ENCODE results near the gene ARPP21.

- no peak for TF ChIP-seq ZFP30 (CRISPR knock-in tag; IDR thresholded peaks at IDR 0.05)
- TF ChIP-seq CREB5 (CRISPR knock-in tag; IDR thresholded peaks at IDR 0.05; ENCODE audit: low read depth) = no peak
- TF ChIP-seq ZC3H10 (CRISPR knock-in tag; IDR thresholded peaks at IDR 0.05) = no peak
- TF ChIP-seq RARB (CRISPR knock-in tag; IDR thresholded peaks at IDR 0.05) = no peak
- no peak for TF ChIP-seq TCF4 (CRISPR knock-in tag; IDR thresholded peaks at IDR 0.05; ENCODE audit: borderline replicate concordance)
- TF ChIP-seq ZFP3 (CRISPR knock-in tag; IDR thresholded peaks at IDR 0.05) = no peak
- no peak for TF ChIP-seq ZNF8 (CRISPR knock-in tag; IDR thresholded peaks at IDR 0.05)
- no peak for TF ChIP-seq POU6F1 (CRISPR knock-in tag; IDR thresholded peaks at IDR 0.05; ENCODE audit: borderline replicate concordance, low read depth)
- no peak for TF ChIP-seq TOX (CRISPR knock-in tag; IDR thresholded peaks at IDR 0.05; ENCODE audit: borderline replicate concordance)
- TF ChIP-seq ZNF70 (CRISPR knock-in tag; IDR thresholded peaks at IDR 0.05) = no peak
- TF ChIP-seq PPARA (CRISPR knock-in tag; IDR thresholded peaks at IDR 0.05; ENCODE audit: borderline replicate concordance) = no peak
- TF ChIP-seq OSR1 (CRISPR knock-in tag; IDR thresholded peaks at IDR 0.05) = no peak
Measured at GRCh38 chr3:35601959-35602358, 37.4 kb upstream of the ARPP21 start.
